CD4-positive, alpha-beta memory T cell (primary cell): ENCODE measurements around the gene OSBPL8. TPM values are rescaled to one million over a fixed set of nuclear protein-coding genes. Genes with fewer than 3 reads are reported as not detected.

Experiments used
- CTCF ChIA-PET: fragments of 350-600 bp; sonication (Branson Sonifier 250); formaldehyde crosslinking; loops from one replicate; lab custom pipeline; 2021; ENCODE audit warnings: inconsistent platforms; ENCODE audit not compliant: partially characterized antibody; lab: Charles Lee
- POLR2A ChIA-PET: fragments of 350-600 bp; sonication (Branson Sonifier 250); formaldehyde crosslinking; loops from one replicate; lab custom pipeline; 2021; ENCODE audit not compliant: partially characterized antibody; lab: Charles Lee
- DNase-seq, 5 donors: peaks; one replicate each; pipeline versions ENCODE4 v3.0.0 to v3.0.0-alpha.2; 2020 to 2022; ENCODE audit warnings: mixed read lengths in 1 of 5
- H3K27ac ChIP-seq: one replicate; pipeline ENCODE4 v1.7.0; 2013; ENCODE audit warnings: low read depth, low read length
- H3K27me3 ChIP-seq: 2 replicates; pipeline ENCODE4 v1.7.0; 2013; ENCODE audit warnings: mild to moderate bottlenecking, low read length, moderate library complexity; ENCODE audit not compliant: insufficient read depth
- H3K36me3 ChIP-seq: 2 replicates; pipeline ENCODE4 v1.7.0; 2013; ENCODE audit warnings: mild to moderate bottlenecking, low read length, moderate library complexity; ENCODE audit not compliant: insufficient read depth
- H3K4me1 ChIP-seq: 2 replicates; pipeline ENCODE4 v1.7.0; 2013; ENCODE audit warnings: mild to moderate bottlenecking, low read length, moderate library complexity; ENCODE audit not compliant: insufficient read depth
- H3K4me3 ChIP-seq, 2 donors: one replicate each; pipeline ENCODE4 v1.7.0; 2013; ENCODE audit warnings: low read length in 2 of 2, mild to moderate bottlenecking in 1 of 2
- H3K9me3 ChIP-seq, 2 donors: one replicate each; pipeline ENCODE4 v1.7.0; 2013; ENCODE audit warnings: low read length in 2 of 2, control low read depth in 1 of 2; ENCODE audit not compliant: control insufficient read depth in 1 of 2
- H3K27ac Mint-ChIP-seq, 7 donors: one replicate each; pipeline ENCODE4 v1.8.0; 2020 to 2021; ENCODE audit warnings: mixed read lengths in 7 of 7, mild to moderate bottlenecking in 6 of 7, inconsistent platforms in 3 of 7, moderate library complexity in 3 of 7
- H3K27me3 Mint-ChIP-seq, 2 donors: one replicate each; pipeline ENCODE4 v1.8.0; 2020 to 2021; ENCODE audit warnings: mixed read lengths in 2 of 2
- H3K36me3 Mint-ChIP-seq, 2 donors: one replicate each; pipeline ENCODE4 v1.8.0; 2020 to 2021; ENCODE audit warnings: mixed read lengths in 2 of 2, inconsistent platforms in 1 of 2, mild to moderate bottlenecking in 1 of 2
- H3K4me1 Mint-ChIP-seq, 4 donors: one replicate each; pipeline ENCODE4 v1.8.0; 2020 to 2021; ENCODE audit warnings: mixed read lengths in 4 of 4, mild to moderate bottlenecking in 1 of 4
- H3K4me3 Mint-ChIP-seq, 8 donors: one replicate each; pipeline ENCODE4 v1.8.0; 2020 to 2021; ENCODE audit warnings: mixed read lengths in 8 of 8, mild to moderate bottlenecking in 7 of 8, moderate library complexity in 6 of 8, inconsistent platforms in 3 of 8
- H3K9me3 Mint-ChIP-seq, 8 donors: one replicate each; pipeline ENCODE4 v1.8.0; 2020 to 2021; ENCODE audit warnings: mixed read lengths in 8 of 8, mild to moderate bottlenecking in 5 of 8, inconsistent platforms in 3 of 8, moderate library complexity in 1 of 8
- intact Hi-C: fragments of 100-400 bp; cut with micrococcal nuclease; formaldehyde crosslinking; loops from one replicate; pipeline ENCODE4 v1.15.1; 2023
- polyA plus RNA-seq, 2 donors: library from polyadenylated mRNA; unstranded; fragments of 300-500 nt; fragmentation: Illumina TruSeq; gene quantifications; one replicate each; pipeline ENCODE4 v1.2.3, GENCODE V29; 2021
- total RNA-seq, 2 experiments: library from RNA; stranded (reverse); gene quantifications; one replicate each; pipeline ENCODE4 v1.2.3, GENCODE V29; 2021

OSBPL8 gene
- total and polyA plus RNA-seq, 4 experiments from 2014 or later, result 126 to 143 (median 129) TPM

- no peak overlapping the region for H3K27ac ChIP-seq
- H3K36me3 ChIP-seq, result no peaks in the 10 kb centered on the region
- H3K27me3 ChIP-seq, result no peaks in the 10 kb centered on the region
- no peak for DNase-seq
- Mint-ChIP-seq H3K36me3 (peaks cover 4 to 6% of the 10 kb centered on the region in 2 donors), H3K27ac (peak overlapping the region in 2 of 7 donors; percentile 7 to 62), H3K4me3 (peak overlapping the region in 6 of 8 donors; percentile 6 to 55 (median 30)), H3K4me1 (peaks cover 64 to 94% (median 82%) of the 10 kb centered on the region in 4 donors), H3K9me3 (no peaks in the 10 kb centered on the region), H3K27me3 (no peaks in the 10 kb centered on the region)
- H3K9me3 ChIP-seq, result no peaks in the 10 kb centered on the region
- no peak overlapping the region for H3K4me3 ChIP-seq
- ChIA-PET POLR2A (interaction anchor here (1.8 kb wide), 1 partner anchor 11 kb away, joined by 5 read pairs; the partner anchor contains the start of gene OSBPL8), CTCF (interaction anchor here (1.4 kb wide), 1 partner anchor 92 kb away, joined by 3 read pairs; no protein-coding TSS in a partner anchor)
- peaks cover 92% of the 10 kb centered on the region for H3K4me1 ChIP-seq
- intact Hi-C loops, result no loop called here
These were observed 11.2 kb downstream of the OSBPL8 start for GRCh38 chr12:76548222-76548837.

GRCh38 chr12:76547526-76547925, 12.0 kb downstream of the OSBPL8 start:
- no peaks in the 10 kb centered on the region for H3K27me3 ChIP-seq
- POLR2A ChIA-PET, result interaction anchor here (1.8 kb wide), 1 partner anchor 11 kb away, joined by 5 read pairs; the partner anchor contains the start of gene OSBPL8
- H3K9me3 ChIP-seq, result no peaks in the 10 kb centered on the region
- H3K36me3 Mint-ChIP-seq, result peaks cover 2 to 4% of the 10 kb centered on the region in 2 donors
- no peaks in the 10 kb centered on the region for H3K36me3 ChIP-seq
- CTCF ChIA-PET, result interaction anchor here (1.4 kb wide), 1 partner anchor 91 kb away, joined by 3 read pairs; no protein-coding TSS in a partner anchor
- peaks cover 92% of the 10 kb centered on the region for H3K4me1 ChIP-seq
- no peaks in the 10 kb centered on the region for H3K9me3 Mint-ChIP-seq
- peak overlapping the region in 4 of 8 donors; percentile 4 to 52 (median 18) for H3K4me3 Mint-ChIP-seq
- no peak overlapping the region for H3K4me3 ChIP-seq
- H3K4me1 Mint-ChIP-seq, result peaks cover 63 to 94% (median 81%) of the 10 kb centered on the region in 4 donors
- DNase-seq, result no peak
- no peak overlapping the region for H3K27ac Mint-ChIP-seq
- no peaks in the 10 kb centered on the region for H3K27me3 Mint-ChIP-seq
- intact Hi-C loops, result no loop called here
- no peak overlapping the region for H3K27ac ChIP-seq

- no peaks in the 10 kb centered on the region for H3K36me3 ChIP-seq
- peaks cover 89% of the 10 kb centered on the region for H3K4me1 ChIP-seq
- no peak for DNase-seq
- H3K4me3 Mint-ChIP-seq, result peak overlapping the region in 3 of 8 donors; percentile 35 to 60 (median 37)
- no peaks in the 10 kb centered on the region for H3K9me3 ChIP-seq
- peak overlapping the region in 1 of 7 donors; percentile 52 for H3K27ac Mint-ChIP-seq
- intact Hi-C loops, result no loop called here
- peaks cover 4% of the 10 kb centered on the region in 2 donors for H3K36me3 Mint-ChIP-seq
- H3K4me1 Mint-ChIP-seq, result peaks cover 65 to 94% (median 81%) of the 10 kb centered on the region in 4 donors
- H3K27ac ChIP-seq, result no peak overlapping the region
- no peak overlapping the region for H3K4me3 ChIP-seq
- no peaks in the 10 kb centered on the region for H3K27me3 Mint-ChIP-seq
- CTCF ChIA-PET, result interaction anchor here (0.6 to 1.4 kb wide), 3 partner anchors 15 to 90 kb away, joined by 3 to 5 read pairs (median 4); no protein-coding TSS in a partner anchor
- no peaks in the 10 kb centered on the region for H3K9me3 Mint-ChIP-seq
- no peaks in the 10 kb centered on the region for H3K27me3 ChIP-seq
- POLR2A ChIA-PET, result interaction anchor here (0.5 to 1.8 kb wide), 2 partner anchors 12 to 1051 kb away, joined by 3 to 5 read pairs; partner anchors contain the start of gene OSBPL8
These were observed 12.7 kb downstream of the OSBPL8 start for GRCh38 chr12:76546889-76547288.

- Histone ChIP-seq H3K4me3 (no peak overlapping the region), H3K9me3 (no peaks in the 10 kb centered on the region), H3K4me1 (peaks cover 81% of the 10 kb centered on the region), H3K27ac (no peak overlapping the region), H3K36me3 (no peaks in the 10 kb centered on the region), H3K27me3 (no peaks in the 10 kb centered on the region)
- CTCF ChIA-PET, result interaction anchor here (1.3 kb wide), 2 partner anchors 42 to 59 kb away, joined by 3 to 5 read pairs; no protein-coding TSS in a partner anchor
- intact Hi-C loops, result no loop called here
- Mint-ChIP-seq H3K9me3 (no peaks in the 10 kb centered on the region), H3K4me1 (peaks cover 59 to 87% (median 72%) of the 10 kb centered on the region in 4 donors), H3K4me3 (peak overlapping the region in 1 of 8 donors; percentile 6), H3K36me3 (peaks cover 2 to 4% of the 10 kb centered on the region in 2 donors), H3K27me3 (no peaks in the 10 kb centered on the region), H3K27ac (no peak overlapping the region)
- POLR2A ChIA-PET, result interaction anchor here (1.2 kb wide), 1 partner anchor 14 kb away, joined by 3 read pairs; the partner anchor contains the start of gene OSBPL8
- no peak for DNase-seq
These were observed 14.1 kb downstream of the OSBPL8 start for GRCh38 chr12:76545486-76545885.

GRCh38 chr12:76544601-76545261, 14.8 kb downstream of the OSBPL8 start:
- Mint-ChIP-seq H3K27ac (no peak overlapping the region), H3K4me1 (peaks cover 59 to 87% (median 70%) of the 10 kb centered on the region in 4 donors), H3K36me3 (peaks cover 3 to 4% of the 10 kb centered on the region in 2 donors), H3K27me3 (no peaks in the 10 kb centered on the region), H3K4me3 (no peak overlapping the region), H3K9me3 (no peaks in the 10 kb centered on the region)
- H3K4me1 ChIP-seq, result peaks cover 82% of the 10 kb centered on the region
- POLR2A ChIA-PET, result interaction anchor here (1.2 kb wide), 1 partner anchor 14 kb away, joined by 3 read pairs; the partner anchor contains the start of gene OSBPL8
- H3K36me3 ChIP-seq, result no peaks in the 10 kb centered on the region
- H3K27me3 ChIP-seq, result no peaks in the 10 kb centered on the region
- DNase-seq, result no peak
- no peak overlapping the region for H3K27ac ChIP-seq
- CTCF ChIA-PET, result interaction anchor here (1.1 kb wide), 1 partner anchor 89 kb away, joined by 3 read pairs; no protein-coding TSS in a partner anchor
- H3K4me3 ChIP-seq, result no peak overlapping the region
- intact Hi-C loops, result no loop called here
- H3K9me3 ChIP-seq, result no peaks in the 10 kb centered on the region

GRCh38 chr12:76543813-76544347, 15.7 kb downstream of the OSBPL8 start:
- intact Hi-C loops, result no loop called here
- no peaks in the 10 kb centered on the region for H3K36me3 ChIP-seq
- POLR2A ChIA-PET, result no interaction called here
- no peaks in the 10 kb centered on the region for H3K27me3 ChIP-seq
- H3K27ac Mint-ChIP-seq, result peak overlapping the region in 1 of 7 donors; percentile 5
- peaks cover 81% of the 10 kb centered on the region for H3K4me1 ChIP-seq
- H3K4me3 ChIP-seq, result no peak overlapping the region
- H3K4me1 Mint-ChIP-seq, result peaks cover 57 to 83% (median 65%) of the 10 kb centered on the region in 4 donors
- CTCF ChIA-PET, result interaction anchor here (0.6 to 1.1 kb wide), 2 partner anchors 43 to 88 kb away, joined by 3 read pairs; no protein-coding TSS in a partner anchor
- DNase-seq, result no peak
- H3K36me3 Mint-ChIP-seq, result peaks cover 2 to 3% of the 10 kb centered on the region in 2 donors
- no peaks in the 10 kb centered on the region for H3K27me3 Mint-ChIP-seq
- no peaks in the 10 kb centered on the region for H3K9me3 ChIP-seq
- H3K4me3 Mint-ChIP-seq, result peak overlapping the region in 1 of 8 donors; percentile 9
- H3K27ac ChIP-seq, result no peak overlapping the region
- no peaks in the 10 kb centered on the region for H3K9me3 Mint-ChIP-seq
